ENCODE measurements around the gene TMEM163. TPM values are rescaled to one million over a fixed set of nuclear protein-coding genes. Genes with fewer than 3 reads are reported as not detected.

Gene TMEM163
- not detected for total RNA-seq (2021; fragmentation: NEBNext Ultra II Directional; extraction: Animal tissue kit (Norgen Biotek cat#: 25700))
- long read RNA-seq = 0 reads

- Mint-ChIP-seq H3K27ac (no peak within 1 kb of the TSS), H3K4me1 (ENCODE audit: low read depth) (no peaks in the 10 kb centered on the region), H3K4me3 (no peak within 1 kb of the TSS), H3K9me3 (no peaks in the 10 kb centered on the region), H3K27me3 (ENCODE audit: insufficient read depth) (peaks cover 45% of the 10 kb centered on the region), H3K36me3 (ENCODE audit: low read depth) (no peaks in the 10 kb centered on the region)
- no peak for TF ChIP-seq CTCF (IDR thresholded peaks at IDR 0.05)
- no peak for DNase-seq
Measured at GRCh38 chr2:134718817-134719814, at the start of gene TMEM163. Gene TMEM163, minus strand, starts transcription at chr2:134719000.

GRCh38 chr2:134766583-134766982 lies 47.8 kb upstream of the TMEM163 start:
- Mint-ChIP-seq H3K36me3 (ENCODE audit: low read depth) (no peaks in the 10 kb centered on the region), H3K27ac (no peak overlapping the region), H3K9me3 (no peaks in the 10 kb centered on the region)

GRCh38 chr2:134765987-134766386 lies 47.2 kb upstream of the TMEM163 start:
- TF ChIP-seq CTCF (IDR thresholded peaks at IDR 0.05) = no peak
- Mint-ChIP-seq H3K36me3 (ENCODE audit: low read depth) (no peaks in the 10 kb centered on the region), H3K4me1 (ENCODE audit: low read depth) (peaks cover 7% of the 10 kb centered on the region), H3K9me3 (no peaks in the 10 kb centered on the region), H3K27me3 (ENCODE audit: insufficient read depth) (peaks cover 22% of the 10 kb centered on the region; the same call in 1 of the 2 replicates), H3K27ac (no peak overlapping the region), H3K4me3 (no peak overlapping the region)
- no peak for DNase-seq

More at GRCh38 chr2:134766583-134766982, 47.8 kb upstream of the TMEM163 start:
- no peak for DNase-seq
- H3K4me3 Mint-ChIP-seq = no peak overlapping the region
- TF ChIP-seq CTCF (IDR thresholded peaks at IDR 0.05) = no peak
- peaks cover 22% of the 10 kb centered on the region; the same call in 1 of the 2 replicates for H3K27me3 Mint-ChIP-seq (ENCODE audit: insufficient read depth)
- H3K4me1 Mint-ChIP-seq (ENCODE audit: low read depth) = peaks cover 7% of the 10 kb centered on the region

- Mint-ChIP-seq H3K36me3 (ENCODE audit: low read depth) (no peaks in the 10 kb centered on the region), H3K27me3 (ENCODE audit: insufficient read depth) (peaks cover 20% of the 10 kb centered on the region), H3K27ac (no peak overlapping the region), H3K9me3 (no peaks in the 10 kb centered on the region), H3K4me3 (no peak overlapping the region), H3K4me1 (ENCODE audit: low read depth) (peaks cover 7% of the 10 kb centered on the region)
- no peak for DNase-seq
- TF ChIP-seq CTCF (IDR thresholded peaks at IDR 0.05) = no peak
Measured at GRCh38 chr2:134764164-134764563, 45.4 kb upstream of the TMEM163 start.

DNA sequence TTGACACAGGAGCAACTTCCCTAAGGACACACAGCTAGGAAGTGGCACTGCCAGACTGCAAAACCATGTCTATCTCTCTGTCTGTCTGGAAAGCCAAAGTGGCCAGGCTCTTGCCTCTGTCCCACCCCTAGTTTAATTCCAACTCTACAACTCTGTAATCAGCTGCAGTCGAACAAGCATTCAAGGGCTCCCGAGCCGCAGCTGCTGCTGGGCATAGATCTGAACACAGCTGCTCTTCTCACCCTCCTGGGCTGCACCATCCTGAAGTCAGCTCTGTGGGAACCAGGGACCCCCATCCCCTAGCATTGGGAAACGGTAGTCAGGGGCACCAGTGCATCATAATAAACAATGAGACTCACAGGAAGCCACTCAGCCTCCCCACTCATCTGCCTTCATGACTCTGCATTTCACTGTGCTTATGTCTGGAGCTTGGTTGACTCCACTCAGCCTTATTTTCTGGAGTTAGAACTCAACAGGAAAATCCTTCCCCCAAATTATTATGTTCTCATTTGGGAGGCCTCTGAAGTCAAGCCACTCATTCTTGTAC lies 44.4 kb upstream of the TMEM163 start:
- no peak overlapping the region for H3K27ac Mint-ChIP-seq
- no peaks in the 10 kb centered on the region for H3K9me3 Mint-ChIP-seq
- no peaks in the 10 kb centered on the region for H3K36me3 Mint-ChIP-seq (ENCODE audit: low read depth)
- TF ChIP-seq CTCF (IDR thresholded peaks at IDR 0.05) = no peak
- no peak for DNase-seq
- peaks cover 7% of the 10 kb centered on the region for H3K4me1 Mint-ChIP-seq (ENCODE audit: low read depth)
- H3K4me3 Mint-ChIP-seq = no peak overlapping the region
- peaks cover 21% of the 10 kb centered on the region for H3K27me3 Mint-ChIP-seq (ENCODE audit: insufficient read depth)

All from HFFc6 (cell line).